Activated B cell treated with CpG ODN at 0.5 μM for 24 hours (primary cell): ENCODE data around the gene C10orf143. TPM values are rescaled to one million over a fixed set of nuclear protein-coding genes. Genes with fewer than 3 reads are reported as not detected.
"Not testable (repeated sequence)": the region's sequence is repeated elsewhere in the genome, so short reads cannot be mapped to it uniquely, and the experiment has no call there.

Experiments used
- ATAC-seq: fragments of 200-7000 bp; cut with Tn5 transposase; one replicate; pipeline ENCODE4 v1.10.0; 2021; ENCODE audit warnings: low read depth, mild to moderate bottlenecking, moderate library complexity
- CTCF ChIA-PET: fragments of 350-600 bp; sonication (Branson Sonifier 250); formaldehyde crosslinking; loops from one replicate; lab custom pipeline; 2021; ENCODE audit warnings: antibody characterized with exemption; lab: Charles Lee
- POLR2A ChIA-PET: fragments of 350-600 bp; sonication (Branson Sonifier 250); formaldehyde crosslinking; loops from one replicate; lab custom pipeline; 2021; ENCODE audit warnings: antibody characterized with exemption; lab: Charles Lee
- DNase-seq: peaks from one replicate; pipeline ENCODE4 v3.0.0; 2022
- H3K27ac Mint-ChIP-seq: one replicate; pipeline ENCODE4 v1.8.0; 2020; ENCODE audit warnings: mixed read lengths
- H3K27me3 Mint-ChIP-seq: one replicate; pipeline ENCODE4 v1.8.0; 2021; ENCODE audit warnings: mixed read lengths
- H3K36me3 Mint-ChIP-seq: one replicate; pipeline ENCODE4 v1.8.0; 2021; ENCODE audit warnings: low read depth, mixed read lengths
- H3K4me1 Mint-ChIP-seq: one replicate; pipeline ENCODE4 v1.8.0; 2021; ENCODE audit warnings: mixed read lengths
- H3K4me3 Mint-ChIP-seq: one replicate; pipeline ENCODE4 v1.8.0; 2020; ENCODE audit warnings: mild to moderate bottlenecking, mixed read lengths
- H3K9me3 Mint-ChIP-seq: one replicate; pipeline ENCODE4 v1.8.0; 2020; ENCODE audit warnings: mixed read lengths
- intact Hi-C: fragments of 100-400 bp; cut with micrococcal nuclease; formaldehyde crosslinking; loops from one replicate; pipeline ENCODE4 v1.15.1; 2024
- total RNA-seq: library from RNA; stranded (reverse); gene quantifications from 2 replicates; pipeline ENCODE4 v1.2.3, GENCODE V29; 2022
- TF ChIP-seq, protein P1 (sequence below): fragments of 200-600 bp; IDR thresholded peaks from one replicate; pipeline ENCODE4 v1.8.0; 2022; ENCODE audit warnings: antibody characterized with exemption, mild to moderate bottlenecking

The C10orf143 gene
- total RNA-seq, 1 donor from 2014 or later = 10.1 TPM

GRCh38 chr10:130025326-130025725 is 85.3 kb downstream of the C10orf143 start:
- Mint-ChIP-seq H3K4me1 (no peaks in the 10 kb centered on the region), H3K36me3 (no peaks in the 10 kb centered on the region), H3K4me3 (no peak overlapping the region), H3K27ac (no peak overlapping the region), H3K27me3 (no peaks in the 10 kb centered on the region), H3K9me3 (no peaks in the 10 kb centered on the region)
- POLR2A ChIA-PET = no interaction called here
- TF ChIP-seq, protein P1, sequence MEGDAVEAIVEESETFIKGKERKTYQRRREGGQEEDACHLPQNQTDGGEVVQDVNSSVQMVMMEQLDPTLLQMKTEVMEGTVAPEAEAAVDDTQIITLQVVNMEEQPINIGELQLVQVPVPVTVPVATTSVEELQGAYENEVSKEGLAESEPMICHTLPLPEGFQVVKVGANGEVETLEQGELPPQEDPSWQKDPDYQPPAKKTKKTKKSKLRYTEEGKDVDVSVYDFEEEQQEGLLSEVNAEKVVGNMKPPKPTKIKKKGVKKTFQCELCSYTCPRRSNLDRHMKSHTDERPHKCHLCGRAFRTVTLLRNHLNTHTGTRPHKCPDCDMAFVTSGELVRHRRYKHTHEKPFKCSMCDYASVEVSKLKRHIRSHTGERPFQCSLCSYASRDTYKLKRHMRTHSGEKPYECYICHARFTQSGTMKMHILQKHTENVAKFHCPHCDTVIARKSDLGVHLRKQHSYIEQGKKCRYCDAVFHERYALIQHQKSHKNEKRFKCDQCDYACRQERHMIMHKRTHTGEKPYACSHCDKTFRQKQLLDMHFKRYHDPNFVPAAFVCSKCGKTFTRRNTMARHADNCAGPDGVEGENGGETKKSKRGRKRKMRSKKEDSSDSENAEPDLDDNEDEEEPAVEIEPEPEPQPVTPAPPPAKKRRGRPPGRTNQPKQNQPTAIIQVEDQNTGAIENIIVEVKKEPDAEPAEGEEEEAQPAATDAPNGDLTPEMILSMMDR = no peak
- CTCF ChIA-PET = no interaction called here
- DNase-seq (no peak), ATAC-seq (no peak)
- intact Hi-C loops = no loop called here

- H3K9me3 Mint-ChIP-seq = no peaks in the 10 kb centered on the region
- no peak for DNase-seq
- no peaks in the 10 kb centered on the region for H3K36me3 Mint-ChIP-seq
- ChIA-PET CTCF (no interaction called here), POLR2A (no interaction called here)
- ATAC-seq = no peak
- intact Hi-C loops = no loop called here
- no peaks in the 10 kb centered on the region for H3K4me1 Mint-ChIP-seq
- TF ChIP-seq, protein P1 = no peak
- H3K27ac Mint-ChIP-seq = no peak overlapping the region
- no peaks in the 10 kb centered on the region for H3K27me3 Mint-ChIP-seq
- H3K4me3 Mint-ChIP-seq = no peak overlapping the region
These were observed 85.8 kb downstream of the C10orf143 start for GRCh38 chr10:130024779-130025325.

GRCh38 chr10:130024326-130024725 is 86.3 kb downstream of the C10orf143 start:
- H3K9me3 Mint-ChIP-seq, ATAC-seq, H3K4me1 Mint-ChIP-seq, H3K36me3 Mint-ChIP-seq, DNase-seq, POLR2A ChIA-PET, H3K27me3 Mint-ChIP-seq, CTCF ChIA-PET, H3K27ac Mint-ChIP-seq, intact Hi-C loops, H3K4me3 Mint-ChIP-seq: not testable (repeated sequence)

DNA sequence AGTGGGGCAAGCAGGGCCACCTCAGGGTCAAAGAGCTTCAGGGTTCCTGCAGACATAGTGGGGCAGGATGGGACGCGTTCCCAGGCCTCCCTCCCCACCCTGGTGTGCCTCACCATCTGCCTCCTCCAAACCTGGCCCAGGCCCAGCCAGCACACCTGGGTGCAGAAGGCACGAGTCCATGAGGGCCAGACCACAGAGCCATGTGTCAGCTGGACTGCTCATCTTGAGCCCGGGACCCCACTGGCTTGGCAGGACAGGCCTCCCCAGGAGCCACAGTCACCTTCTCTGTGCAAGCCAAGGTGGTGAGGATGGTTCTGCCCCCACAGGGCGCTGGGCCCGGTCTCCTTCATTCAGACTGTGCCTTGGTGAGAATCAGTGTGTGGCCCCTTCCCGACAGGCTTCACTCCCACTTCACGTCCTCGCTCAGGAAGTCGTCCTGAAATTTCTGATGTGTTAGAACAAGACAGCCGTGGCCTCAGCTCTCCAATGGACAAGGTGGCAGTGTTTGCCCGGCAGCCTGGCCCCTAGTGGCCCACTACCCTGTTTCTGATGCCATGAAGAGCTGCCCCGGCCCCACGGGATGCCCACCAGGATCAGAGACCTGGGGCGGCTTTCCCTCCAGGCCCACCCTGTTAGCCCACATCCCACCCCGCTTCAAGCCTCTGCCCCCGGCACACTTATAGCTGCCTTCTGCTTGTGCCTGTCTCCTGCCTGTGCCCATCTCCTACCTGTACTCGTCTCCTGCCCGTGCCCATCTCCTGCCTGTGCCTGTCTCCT is 87.0 kb downstream of the C10orf143 start:
- ChIA-PET CTCF (no interaction called here), POLR2A (no interaction called here)
- TF ChIP-seq, protein P1 = no peak
- intact Hi-C loops = no loop called here
- ATAC-seq (no peak), DNase-seq (no peak)
- no peak overlapping the region for H3K4me3 Mint-ChIP-seq
- H3K4me1 Mint-ChIP-seq = no peaks in the 10 kb centered on the region
- no peaks in the 10 kb centered on the region for H3K9me3 Mint-ChIP-seq
- H3K36me3 Mint-ChIP-seq = no peaks in the 10 kb centered on the region
- H3K27ac Mint-ChIP-seq = no peak overlapping the region
- no peaks in the 10 kb centered on the region for H3K27me3 Mint-ChIP-seq

GRCh38 chr10:130022511-130023299 is 87.9 kb downstream of the C10orf143 start:
- H3K4me3 Mint-ChIP-seq = no peak overlapping the region
- no peaks in the 10 kb centered on the region for H3K9me3 Mint-ChIP-seq
- no peaks in the 10 kb centered on the region for H3K36me3 Mint-ChIP-seq
- TF ChIP-seq, protein P1 = no peak
- CTCF ChIA-PET = no interaction called here
- POLR2A ChIA-PET = no interaction called here
- no peak overlapping the region for H3K27ac Mint-ChIP-seq
- H3K27me3 Mint-ChIP-seq = no peaks in the 10 kb centered on the region
- no peak for DNase-seq
- no peaks in the 10 kb centered on the region for H3K4me1 Mint-ChIP-seq
- ATAC-seq = no peak
- intact Hi-C loops = no loop called here
